Measurements from ENCODE around the gene DCUN1D1.
A peak's percentile ranks its signal among the peaks of the same experiment; 100 is the strongest.

The DCUN1D1 gene

DNA sequence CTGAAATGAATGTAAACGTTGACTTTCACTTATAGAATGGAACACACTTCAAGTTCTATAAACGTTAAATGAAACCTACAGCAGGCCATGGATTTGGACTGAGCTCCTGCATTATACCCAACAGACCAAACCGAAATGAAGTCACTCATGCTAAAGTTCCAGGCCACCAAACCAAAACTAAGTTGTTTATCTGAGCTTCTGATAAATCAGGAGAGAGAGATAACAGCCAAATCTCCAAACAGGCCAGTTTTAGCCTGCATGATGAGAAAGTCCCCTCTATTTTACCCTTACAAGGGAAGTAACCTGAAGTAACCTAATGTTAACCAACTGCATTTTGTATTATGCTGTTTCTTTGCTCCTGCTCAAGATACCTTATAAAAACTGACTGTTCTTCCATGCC is 44.5 kb downstream of the DCUN1D1 start:
- DNase-seq: no peak

DNA sequence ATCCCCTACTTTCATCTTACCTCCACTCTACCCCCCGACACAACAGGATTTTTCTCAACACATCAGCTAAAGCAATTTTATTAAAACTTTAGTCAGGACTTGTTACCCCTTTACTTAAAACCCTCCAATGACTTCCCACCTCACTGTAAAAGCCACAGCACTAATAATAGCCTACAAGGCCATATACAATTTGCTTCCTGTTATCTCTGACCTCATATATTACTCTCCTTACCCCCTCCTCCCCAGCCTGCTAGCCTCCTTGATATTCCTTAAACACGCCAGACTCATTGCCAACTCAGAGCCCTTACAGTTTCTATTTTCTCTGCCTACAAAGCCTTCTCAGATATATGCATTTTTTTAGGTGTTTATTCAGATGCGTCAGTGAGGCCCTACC is 54.4 kb downstream of the DCUN1D1 start:
- DNase-seq: no peak

- no peak for DNase-seq
Measured at GRCh38 chr3:182925330-182925943, 54.9 kb downstream of the DCUN1D1 start.

DNA sequence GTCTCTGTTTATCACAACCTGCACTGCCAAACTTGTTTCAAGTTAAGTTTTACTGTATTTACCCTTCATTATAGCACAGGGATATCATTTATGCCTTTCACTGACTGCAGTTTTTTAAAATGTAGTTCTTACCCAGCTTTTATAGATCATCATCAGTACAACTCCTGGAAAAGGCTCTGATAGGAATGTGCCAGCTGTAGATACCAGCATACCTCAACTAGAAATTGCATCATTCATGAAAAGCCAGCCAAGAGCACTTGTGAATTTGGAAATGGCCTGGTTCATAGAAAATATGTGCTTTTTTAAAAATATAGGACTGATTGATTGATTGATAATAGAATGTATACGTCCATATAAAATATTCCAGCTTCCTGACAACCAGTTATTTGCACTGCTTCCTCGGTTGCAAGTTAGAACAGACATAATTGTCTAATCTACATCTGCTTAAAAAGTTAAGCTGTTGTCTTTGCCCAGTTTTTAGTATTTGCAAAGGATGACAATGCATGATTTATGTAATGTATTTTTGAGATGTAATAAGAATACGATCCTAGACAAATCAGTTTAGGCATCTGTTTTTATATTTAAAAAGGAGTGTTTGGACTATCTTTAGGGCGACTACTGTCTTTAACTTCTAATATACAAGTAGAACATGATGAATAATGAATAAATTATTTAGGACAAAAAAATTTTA is 58.5 kb downstream of the DCUN1D1 start:
- DNase-seq: no peak

DNA sequence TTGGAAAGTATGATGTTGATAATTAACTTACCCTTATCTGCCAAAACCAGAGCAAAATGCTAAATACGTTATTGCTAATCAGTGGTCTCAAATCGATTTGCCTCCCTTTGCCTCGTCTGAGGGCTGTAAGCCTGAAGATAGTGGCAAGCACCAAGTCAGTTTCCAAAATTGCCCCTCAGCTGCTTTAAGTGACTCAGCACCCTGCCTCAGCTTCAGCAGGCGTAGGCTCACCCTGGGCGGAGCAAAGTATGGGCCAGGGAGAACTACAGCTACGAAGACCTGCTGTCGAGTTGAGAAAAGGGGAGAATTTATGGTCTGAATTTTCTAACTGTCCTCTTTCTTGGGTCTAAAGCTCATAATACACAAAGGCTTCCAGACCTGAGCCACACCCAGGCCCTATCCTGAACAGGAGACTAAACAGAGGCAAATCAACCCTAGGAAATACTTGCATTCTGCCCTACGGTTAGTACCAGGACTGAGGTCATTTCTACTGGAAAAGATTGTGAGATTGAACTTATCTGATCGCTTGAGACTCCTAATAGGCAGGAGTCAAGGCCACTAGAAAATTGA is 59.7 kb downstream of the DCUN1D1 start:
- DNase-seq: no peak

DNA sequence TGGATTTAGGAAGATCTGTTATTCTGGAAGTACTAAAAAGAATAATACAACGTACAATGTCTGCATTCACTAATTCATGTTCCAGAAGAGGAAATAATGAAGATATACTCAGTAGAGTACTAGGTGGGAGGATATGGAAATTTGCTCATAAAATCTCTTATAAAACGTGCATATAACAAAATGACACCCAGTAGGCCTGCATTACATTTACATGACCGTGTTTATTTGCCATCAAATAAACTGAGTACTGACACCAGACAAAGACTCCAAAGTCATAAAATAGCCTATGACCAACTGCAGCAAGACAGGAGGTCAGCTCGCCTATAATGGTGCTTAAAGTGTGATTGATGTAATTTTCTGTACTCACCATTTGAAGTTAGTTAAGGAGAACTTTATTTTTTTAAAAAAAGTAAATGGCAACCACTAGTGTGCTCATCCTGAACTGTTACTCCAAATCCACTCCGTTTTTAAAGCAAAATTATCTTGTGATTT is 60.4 kb downstream of the DCUN1D1 start:
- DNase-seq: no peak

DNA sequence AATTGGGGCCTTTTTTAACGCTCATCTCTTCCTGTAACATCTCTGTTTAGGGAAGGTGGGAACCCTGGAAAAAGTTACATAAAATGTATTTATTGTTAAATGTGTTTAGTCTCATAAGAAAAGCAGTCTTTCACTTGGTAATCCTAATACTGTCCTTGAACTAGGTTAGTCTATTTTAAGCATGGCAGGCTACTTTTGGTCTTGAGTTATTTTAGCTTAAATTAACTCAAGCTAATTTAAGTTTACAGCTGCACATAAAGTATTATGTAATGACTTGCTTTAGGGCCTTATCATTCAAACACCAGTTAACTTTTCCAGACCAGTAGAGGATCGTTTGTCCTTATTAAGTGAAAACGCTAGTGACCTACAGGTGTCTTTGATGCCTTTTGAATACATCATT is 63.2 kb downstream of the DCUN1D1 start:
- no peak for DNase-seq

- no peak for DNase-seq
Measured at GRCh38 chr3:182914341-182914740, 66.0 kb downstream of the DCUN1D1 start.

DNA sequence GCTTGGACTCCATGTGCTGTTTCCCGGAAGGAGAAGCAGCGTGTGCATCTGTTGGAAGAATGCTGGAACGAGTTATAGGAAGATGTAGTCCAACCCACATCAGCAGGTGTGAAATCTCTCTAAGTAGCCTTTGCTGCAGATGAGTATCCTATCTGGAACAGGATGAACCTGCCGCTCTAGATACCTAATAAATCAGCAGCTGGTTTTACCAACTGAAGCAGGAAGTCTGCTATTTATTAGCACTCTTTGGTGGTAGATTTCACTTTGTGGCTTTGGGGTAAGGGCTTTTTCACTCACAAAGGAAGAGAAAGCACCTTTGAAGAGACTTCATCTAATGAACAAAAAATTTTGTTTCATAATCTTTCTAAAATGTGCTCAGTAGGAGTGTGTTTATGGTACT is 66.4 kb downstream of the DCUN1D1 start:
- peak; percentile 17 for DNase-seq

GRCh38 chr3:182912474-182912873 is 67.9 kb downstream of the DCUN1D1 start:
- DNase-seq: no peak

DNA sequence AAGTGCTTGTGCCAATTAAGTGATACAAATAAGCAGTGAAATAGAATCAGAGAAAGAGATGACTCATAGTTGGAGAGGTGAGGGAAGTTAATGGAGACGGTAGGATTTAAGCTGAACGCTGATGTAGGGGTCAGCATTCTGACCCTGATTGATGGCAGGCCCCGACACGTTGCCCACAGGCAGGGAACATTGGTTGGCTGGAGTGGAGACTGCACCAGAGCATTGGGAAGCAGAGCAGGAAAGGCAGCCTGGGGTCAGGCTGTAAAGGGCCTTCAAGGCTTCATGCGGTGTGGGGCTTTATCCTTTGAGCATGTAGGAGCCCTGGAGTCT is 68.6 kb downstream of the DCUN1D1 start:
- DNase-seq: peak; percentile 70

DNA sequence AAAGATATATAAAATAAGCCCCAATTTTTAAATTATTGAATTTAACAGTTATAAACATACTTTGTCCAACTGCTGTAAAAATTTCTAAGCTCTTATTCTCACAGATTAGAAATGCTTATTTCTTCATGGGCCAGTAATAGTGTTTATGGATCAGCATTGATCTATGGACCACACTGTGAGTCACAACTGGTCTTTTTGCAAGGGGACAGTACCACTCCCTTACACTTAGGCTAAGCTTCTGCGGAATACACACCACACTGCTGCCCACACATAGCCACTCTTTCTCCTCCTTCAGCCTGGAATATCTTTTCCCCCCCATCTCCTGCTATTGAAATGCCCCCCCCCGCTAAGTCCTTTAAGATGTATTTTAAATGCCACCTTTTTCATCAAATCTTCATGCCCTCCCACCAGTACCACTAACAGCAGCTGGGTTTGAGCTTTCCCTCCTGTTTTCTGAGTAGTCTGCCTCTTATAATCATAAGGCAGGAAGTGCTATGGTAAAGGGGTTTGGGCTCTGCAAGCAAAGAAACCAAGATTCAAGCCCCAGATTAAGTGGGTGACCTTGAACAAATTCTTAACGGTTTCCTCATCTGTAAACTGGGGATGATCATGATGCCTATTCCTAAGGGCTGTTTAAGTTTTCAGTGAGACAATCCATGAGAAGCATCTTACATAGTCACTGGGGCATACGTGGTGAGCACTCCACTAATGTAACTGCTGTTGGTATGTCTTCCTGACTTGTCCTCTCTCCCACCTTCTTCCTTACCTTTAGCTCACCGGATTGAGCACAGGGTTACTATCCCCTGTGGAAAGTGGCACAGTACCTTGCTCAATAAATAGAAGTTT is 69.2 kb downstream of the DCUN1D1 start:
- no peak for DNase-seq

- DNase-seq: peak; percentile 47
Measured at GRCh38 chr3:182909318-182910040, 70.9 kb downstream of the DCUN1D1 start.

- no peak for DNase-seq
Measured at GRCh38 chr3:182908471-182908870, 71.9 kb downstream of the DCUN1D1 start.

GRCh38 chr3:182906036-182906435 is 74.3 kb downstream of the DCUN1D1 start:
- no peak for DNase-seq

- DNase-seq: peak; percentile 8
Measured at GRCh38 chr3:182905623-182906022, 74.7 kb downstream of the DCUN1D1 start.

DNA sequence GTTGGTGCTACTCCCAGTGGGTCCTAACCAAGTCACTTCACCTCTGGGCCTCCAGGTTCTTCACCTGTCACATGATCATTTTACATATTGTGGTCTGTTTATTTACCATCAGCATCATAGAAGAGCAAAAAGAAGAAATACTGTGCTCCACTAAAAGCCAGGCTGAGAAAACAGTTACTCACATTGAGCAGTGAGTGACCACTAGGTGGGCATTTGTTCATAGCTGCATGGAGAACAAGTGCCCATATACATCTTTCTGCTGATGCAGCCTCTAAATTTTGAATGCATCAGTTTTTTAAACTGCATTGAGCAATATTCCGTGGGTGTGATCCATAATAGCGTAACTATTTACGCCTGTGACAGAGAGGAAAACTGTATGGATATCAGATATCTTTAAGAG is 76.2 kb downstream of the DCUN1D1 start:
- DNase-seq: no peak

DNA sequence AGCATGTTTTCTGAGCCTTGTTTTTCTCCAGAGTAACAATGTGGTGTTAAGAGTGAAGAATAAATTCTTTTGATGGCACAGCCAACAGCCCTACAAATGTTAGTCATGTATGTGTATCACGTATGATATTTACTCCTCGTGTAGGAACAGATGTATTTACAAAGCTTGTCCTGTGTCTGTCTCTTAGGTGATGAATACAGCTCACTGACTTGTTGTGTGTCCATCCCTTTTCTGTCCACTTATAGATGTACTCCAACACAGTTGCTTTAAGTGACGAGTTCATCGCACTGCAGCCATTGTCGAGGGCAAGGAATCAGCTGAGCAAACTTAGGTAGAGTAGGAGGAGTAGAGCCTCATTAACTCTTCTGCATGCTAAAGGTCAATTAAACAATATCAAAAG is 78.1 kb downstream of the DCUN1D1 start:
- no peak for DNase-seq

- no peak for DNase-seq
Measured at GRCh38 chr3:182896553-182896952, 83.8 kb downstream of the DCUN1D1 start.

DNA sequence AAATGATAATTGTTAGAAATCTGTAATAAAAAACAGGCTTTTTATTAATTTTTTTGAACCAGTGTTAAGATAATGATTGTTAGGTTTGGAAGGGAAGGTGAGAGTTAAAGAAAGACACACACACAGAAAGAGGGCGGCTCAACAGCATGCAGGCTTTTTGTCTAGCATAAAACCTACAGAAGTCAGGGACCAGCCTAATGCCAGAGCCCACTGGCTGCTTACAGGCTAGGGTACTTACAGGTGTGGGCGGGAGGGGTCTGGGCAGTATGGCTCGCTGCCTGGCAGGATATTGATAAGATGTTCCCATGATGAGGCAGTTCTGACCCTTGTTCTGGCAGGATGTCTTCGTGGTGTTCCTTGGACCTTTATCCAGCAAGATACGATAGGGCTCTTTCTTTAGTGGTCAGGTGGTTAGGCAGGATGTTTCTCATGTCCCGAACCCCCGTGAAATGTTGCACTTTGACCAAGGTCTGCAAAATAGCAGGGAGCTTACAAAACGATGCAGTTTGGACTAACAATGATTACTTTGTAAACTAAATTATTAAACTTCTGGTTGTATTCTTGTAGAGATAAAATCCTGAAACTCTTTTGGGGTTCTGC is 84.7 kb downstream of the DCUN1D1 start:
- DNase-seq: no peak

DNA sequence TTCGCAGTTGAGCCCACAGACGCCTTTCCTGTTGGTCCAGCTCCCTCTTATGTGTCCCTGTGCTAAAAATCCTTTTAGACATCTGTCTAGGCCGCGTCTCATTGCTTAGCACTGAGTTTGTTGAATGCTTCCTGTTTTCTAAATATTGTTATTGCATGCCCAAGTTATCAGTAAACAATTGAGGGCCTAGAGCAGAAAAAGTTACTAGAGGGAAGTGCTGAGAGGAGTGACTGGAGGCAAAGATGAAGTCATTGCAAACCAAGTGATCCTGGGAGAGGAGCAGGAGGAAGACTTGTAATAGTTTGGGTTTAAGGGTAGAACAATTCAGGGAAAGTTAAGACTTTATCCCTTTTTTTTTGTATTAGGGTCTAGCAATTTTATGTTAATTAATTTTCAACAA is 88.1 kb downstream of the DCUN1D1 start:
- DNase-seq: no peak

DNA sequence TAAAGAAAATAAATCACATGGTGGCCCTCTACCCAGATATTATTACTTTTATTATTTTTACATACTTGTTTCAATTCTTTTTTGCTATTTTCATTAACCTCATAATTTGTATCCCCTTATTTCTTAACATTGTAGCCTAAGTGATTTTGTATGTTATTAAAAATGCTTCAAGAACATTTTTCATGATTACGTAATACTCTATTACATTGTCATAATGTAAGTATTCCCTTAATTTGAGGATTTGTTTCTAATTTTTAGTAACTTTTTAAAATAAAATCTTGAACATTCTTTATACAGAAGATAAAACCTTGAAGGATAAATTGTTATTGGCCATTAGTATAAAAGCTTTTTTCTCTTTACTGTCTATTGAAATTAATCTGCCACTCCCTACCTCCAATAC is 89.0 kb downstream of the DCUN1D1 start:
- no peak for DNase-seq
